D721Med (cell line): ENCODE measurements around the gene USP24.

Experiments used
- DNase-seq: peaks from one replicate; pipeline ENCODE4 v3.0.0; 2011; ENCODE audit warnings: low spot score; ENCODE audit not compliant: insufficient read length
- FAIRE-seq: peaks from 2 replicates; lab custom pipeline; 2011; peaks lifted over from hg19 to GRCh38; lab: Jason Lieb, UNC
- TF ChIP-seq, protein P1 (sequence below): IDR thresholded peaks from 2 replicates; pipeline ENCODE4 v1.5.1; 2012; ENCODE audit warnings: mild to moderate bottlenecking, control low read depth; ENCODE audit not compliant: insufficient read depth; ENCODE audit errors: missing control alignments

USP24 gene

DNA sequence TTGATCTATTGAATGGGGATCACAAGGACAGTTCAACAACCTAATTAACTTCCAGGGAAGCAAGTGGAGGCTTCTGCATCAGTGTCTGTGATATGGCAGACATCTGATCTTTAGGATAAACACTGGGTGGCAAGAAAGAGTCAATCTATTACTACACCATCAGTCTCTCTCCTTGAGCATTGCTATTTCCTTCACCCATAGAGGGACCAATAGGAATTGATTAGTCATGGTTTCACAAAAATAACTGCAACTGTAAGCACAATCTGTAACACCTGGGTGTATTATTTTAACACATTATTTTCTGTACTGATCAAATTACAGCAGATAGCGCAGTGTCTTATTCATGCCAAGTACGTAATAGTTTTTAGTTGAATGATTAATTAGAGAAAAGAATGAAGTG lies 50.3 kb downstream of the USP24 start:
- DNase-seq (no peak), FAIRE-seq (no peak)
- TF ChIP-seq, protein P1, sequence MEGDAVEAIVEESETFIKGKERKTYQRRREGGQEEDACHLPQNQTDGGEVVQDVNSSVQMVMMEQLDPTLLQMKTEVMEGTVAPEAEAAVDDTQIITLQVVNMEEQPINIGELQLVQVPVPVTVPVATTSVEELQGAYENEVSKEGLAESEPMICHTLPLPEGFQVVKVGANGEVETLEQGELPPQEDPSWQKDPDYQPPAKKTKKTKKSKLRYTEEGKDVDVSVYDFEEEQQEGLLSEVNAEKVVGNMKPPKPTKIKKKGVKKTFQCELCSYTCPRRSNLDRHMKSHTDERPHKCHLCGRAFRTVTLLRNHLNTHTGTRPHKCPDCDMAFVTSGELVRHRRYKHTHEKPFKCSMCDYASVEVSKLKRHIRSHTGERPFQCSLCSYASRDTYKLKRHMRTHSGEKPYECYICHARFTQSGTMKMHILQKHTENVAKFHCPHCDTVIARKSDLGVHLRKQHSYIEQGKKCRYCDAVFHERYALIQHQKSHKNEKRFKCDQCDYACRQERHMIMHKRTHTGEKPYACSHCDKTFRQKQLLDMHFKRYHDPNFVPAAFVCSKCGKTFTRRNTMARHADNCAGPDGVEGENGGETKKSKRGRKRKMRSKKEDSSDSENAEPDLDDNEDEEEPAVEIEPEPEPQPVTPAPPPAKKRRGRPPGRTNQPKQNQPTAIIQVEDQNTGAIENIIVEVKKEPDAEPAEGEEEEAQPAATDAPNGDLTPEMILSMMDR, result no peak

DNA sequence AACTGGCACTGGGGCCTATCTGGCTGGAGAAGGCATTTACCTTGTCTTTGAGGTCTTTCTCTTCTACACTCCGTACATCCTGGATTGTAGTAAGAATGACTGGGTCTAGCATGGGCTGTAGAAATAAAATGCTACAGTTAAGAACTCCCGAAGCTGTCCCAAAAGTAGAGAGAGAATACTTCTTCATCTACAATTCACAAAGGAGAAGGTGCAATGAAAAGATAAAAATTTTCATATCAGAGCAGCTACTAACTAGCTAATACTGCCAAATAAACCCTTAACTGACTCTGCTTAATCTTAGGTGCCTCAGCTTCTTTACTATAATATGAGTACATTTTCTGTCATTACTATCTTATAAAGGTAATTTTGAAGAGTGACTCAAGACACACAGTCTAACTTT lies 55.6 kb downstream of the USP24 start:
- TF ChIP-seq, protein P1, result no peak
- FAIRE-seq (no peak), DNase-seq (no peak)

DNA sequence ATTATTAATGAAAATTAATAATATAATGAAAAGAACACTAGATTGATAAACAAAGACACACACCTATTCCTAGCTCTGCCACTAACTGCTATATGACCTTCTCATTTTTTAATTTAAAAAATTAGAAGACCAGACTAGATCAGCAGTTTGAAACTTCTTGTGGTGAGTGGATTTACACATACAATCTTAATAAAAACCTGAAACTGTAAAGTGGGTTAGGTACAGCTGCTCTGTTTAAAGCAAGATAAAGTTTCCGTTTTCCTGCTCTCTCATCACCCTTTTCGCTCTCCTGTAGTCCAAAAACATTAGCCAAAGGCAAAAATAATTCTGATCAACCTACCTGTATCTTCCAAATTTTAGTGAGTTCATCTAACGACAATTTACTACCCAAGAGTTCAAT lies 58.6 kb downstream of the USP24 start:
- FAIRE-seq (no peak), DNase-seq (no peak)
- TF ChIP-seq, protein P1, result no peak

DNA sequence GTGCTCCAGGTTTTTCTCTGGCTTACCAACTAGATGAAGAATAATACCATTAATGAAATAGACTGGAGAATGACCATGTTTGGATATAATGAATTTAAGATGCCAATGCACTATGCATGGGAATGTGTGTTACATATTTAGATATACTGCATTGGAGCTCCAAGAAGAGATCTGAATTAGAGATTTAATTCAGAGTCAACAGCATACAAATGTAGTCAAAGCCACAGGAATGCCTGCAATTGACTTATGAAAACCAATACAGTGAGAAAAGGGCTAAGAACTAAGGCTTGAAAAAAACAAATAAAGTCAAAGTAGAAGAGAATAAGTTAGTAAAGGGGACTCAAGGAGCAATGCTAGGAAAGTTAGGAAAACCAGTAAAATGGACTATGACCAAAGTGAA lies 59.1 kb downstream of the USP24 start:
- TF ChIP-seq, protein P1, result no peak
- no peak for DNase-seq
- no peak for FAIRE-seq

DNA sequence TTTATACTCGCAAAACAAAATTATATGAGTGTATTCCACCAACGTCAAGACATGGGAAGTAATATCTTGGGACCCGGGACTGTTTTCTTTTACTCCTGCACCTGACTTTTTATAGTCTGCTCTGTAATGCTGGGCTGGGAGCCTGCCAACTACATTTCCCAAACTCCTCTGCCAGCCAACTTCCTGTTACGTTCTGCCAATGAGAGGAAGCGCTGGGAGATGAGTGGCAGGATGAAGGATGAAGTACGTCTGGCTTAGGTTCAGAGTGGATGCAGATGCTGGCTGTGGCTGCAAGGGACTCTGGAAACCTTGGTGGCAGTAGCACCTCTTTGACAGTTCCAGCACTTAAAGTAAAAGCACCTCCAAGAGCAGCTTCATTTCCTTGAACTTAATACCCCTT lies 59.6 kb downstream of the USP24 start:
- TF ChIP-seq, protein P1, result no peak
- FAIRE-seq, result no peak
- no peak for DNase-seq

DNA sequence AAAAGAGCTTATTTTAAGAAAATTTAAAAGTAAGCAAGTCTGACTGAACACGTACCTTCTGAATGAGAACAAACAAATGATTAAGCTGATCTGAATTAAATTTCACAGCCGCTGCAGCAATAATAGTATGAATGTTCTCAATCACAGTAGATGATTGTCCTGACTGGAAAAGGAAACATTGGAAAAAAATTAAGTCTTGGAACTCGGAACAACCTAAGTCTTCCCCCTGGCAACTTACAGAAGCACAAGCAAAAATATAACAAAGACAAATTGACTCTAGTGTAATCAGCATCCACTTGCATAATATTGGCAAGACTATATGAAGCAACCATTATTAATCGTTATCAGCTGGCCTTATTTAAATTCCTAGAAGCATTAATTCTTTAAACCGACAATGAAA lies 60.5 kb downstream of the USP24 start:
- FAIRE-seq, result no peak
- no peak for DNase-seq
- TF ChIP-seq, protein P1, result no peak

DNA sequence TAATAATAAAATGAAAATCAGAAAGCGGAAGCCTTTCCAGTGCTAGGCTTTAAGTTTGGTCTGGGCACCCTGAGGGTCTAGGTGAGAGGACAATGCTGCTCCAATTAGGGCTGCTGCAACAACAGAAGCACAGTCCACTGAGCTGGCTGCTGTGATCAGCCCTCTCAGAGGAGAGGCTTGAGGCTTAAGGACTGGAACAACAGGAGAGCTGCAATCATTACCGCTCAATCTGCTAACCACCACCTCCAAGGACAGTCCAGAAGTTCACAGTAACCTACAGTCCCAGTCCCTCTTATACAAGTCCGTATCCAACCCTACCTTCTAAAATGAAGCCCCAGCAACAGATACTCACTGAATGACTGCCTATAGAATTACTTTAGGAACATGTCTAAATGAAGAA lies 62.1 kb downstream of the USP24 start:
- TF ChIP-seq, protein P1, result no peak
- FAIRE-seq (no peak), DNase-seq (no peak)
